HEK293 (cell line): ENCODE measurements around the gene ATAD1.
A peak's percentile ranks its signal among the peaks of the same experiment; 100 is the strongest.

Experiments
- GLIS2 ChIP-seq: fragments of 450-650 bp; formaldehyde crosslinking; IDR thresholded peaks from 2 replicates; pipeline ENCODE4 v1.5.1; 2016; ENCODE audit warnings: missing biosample characterization, missing genetic modification characterization
- KLF10 ChIP-seq: fragments of 450-650 bp; IDR thresholded peaks from 2 replicates; pipeline ENCODE4 v1.5.1; 2018; ENCODE audit warnings: missing biosample characterization, mild to moderate bottlenecking, missing genetic modification characterization
- MZF1 ChIP-seq: fragments of 450-650 bp; formaldehyde crosslinking; IDR thresholded peaks from 2 replicates; pipeline ENCODE4 v1.5.1; 2017; ENCODE audit warnings: missing biosample characterization, missing genetic modification characterization, borderline replicate concordance
- PRDM10 ChIP-seq: fragments of 450-650 bp; formaldehyde crosslinking; IDR thresholded peaks from 2 replicates; pipeline ENCODE4 v1.5.1; 2016; ENCODE audit warnings: missing biosample characterization, missing genetic modification characterization
- SP2 ChIP-seq: fragments of 450-650 bp; formaldehyde crosslinking; IDR thresholded peaks from 2 replicates; pipeline ENCODE4 v1.5.1; 2016; ENCODE audit warnings: missing biosample characterization, missing genetic modification characterization
- TSHZ1 ChIP-seq: fragments of 450-650 bp; formaldehyde crosslinking; IDR thresholded peaks from 2 replicates; pipeline ENCODE4 v1.5.1; 2016; ENCODE audit warnings: missing biosample characterization, missing genetic modification characterization, borderline replicate concordance
- ZBTB17 ChIP-seq: fragments of 450-650 bp; formaldehyde crosslinking; IDR thresholded peaks from 2 replicates; pipeline ENCODE4 v1.5.1; 2016; ENCODE audit warnings: missing biosample characterization, missing genetic modification characterization
- ZBTB21 ChIP-seq: fragments of 450-650 bp; formaldehyde crosslinking; IDR thresholded peaks from 2 replicates; pipeline ENCODE4 v1.5.1; 2017; ENCODE audit warnings: missing biosample characterization, missing genetic modification characterization
- ZBTB44 ChIP-seq: fragments of 450-650 bp; IDR thresholded peaks from 2 replicates; pipeline ENCODE4 v1.5.1; 2018; ENCODE audit warnings: missing biosample characterization, mild to moderate bottlenecking, missing genetic modification characterization
- ZBTB7A ChIP-seq: fragments of 450-650 bp; formaldehyde crosslinking; IDR thresholded peaks from 2 replicates; pipeline ENCODE4 v1.5.1; 2016; ENCODE audit warnings: low read depth, missing biosample characterization, missing genetic modification characterization
- ZBTB8A ChIP-seq: fragments of 450-650 bp; formaldehyde crosslinking; IDR thresholded peaks from 2 replicates; pipeline ENCODE4 v1.5.1; 2016; ENCODE audit warnings: missing biosample characterization, missing genetic modification characterization
- ZNF121 ChIP-seq: fragments of 450-650 bp; formaldehyde crosslinking; IDR thresholded peaks from 2 replicates; pipeline ENCODE4 v1.5.1; 2016; ENCODE audit warnings: missing biosample characterization, missing genetic modification characterization
- ZNF133 ChIP-seq: fragments of 450-650 bp; formaldehyde crosslinking; IDR thresholded peaks from 2 replicates; pipeline ENCODE4 v1.5.1; 2016; ENCODE audit warnings: missing biosample characterization, missing genetic modification characterization
- ZNF174 ChIP-seq: fragments of 450-650 bp; formaldehyde crosslinking; IDR thresholded peaks from 2 replicates; pipeline ENCODE4 v1.5.0; 2017; ENCODE audit warnings: missing biosample characterization, mild to moderate bottlenecking, missing genetic modification characterization
- ZNF214 ChIP-seq: fragments of 450-650 bp; formaldehyde crosslinking; IDR thresholded peaks from 2 replicates; pipeline ENCODE4 v1.5.1; 2017; ENCODE audit warnings: missing biosample characterization, mild to moderate bottlenecking, missing genetic modification characterization, borderline replicate concordance
- ZNF223 ChIP-seq: fragments of 450-650 bp; formaldehyde crosslinking; IDR thresholded peaks from 2 replicates; pipeline ENCODE4 v1.5.1; 2016; ENCODE audit warnings: missing biosample characterization, missing genetic modification characterization
- ZNF274 ChIP-seq, 2 experiments: fragments of 200-500 bp in 1 of 2; fragments of 450-650 bp in 1 of 2; sonication (Bioruptor generic) in 1 of 2; formaldehyde crosslinking in 1 of 2; IDR thresholded peaks; 2 replicates each; pipeline versions ENCODE4 v1.5.1 to v1.6.1; 2014 to 2016; ENCODE audit warnings: borderline replicate concordance in 1 of 2, inconsistent platforms in 1 of 2, low read length in 1 of 2, missing biosample characterization in 1 of 2, missing genetic modification characterization in 1 of 2
- ZNF335 ChIP-seq: fragments of 450-650 bp; formaldehyde crosslinking; conservative IDR thresholded peaks from 2 replicates; pipeline ENCODE4 v1.5.1; 2016; ENCODE audit warnings: missing biosample characterization, missing genetic modification characterization
- ZNF362 ChIP-seq: fragments of 450-650 bp; formaldehyde crosslinking; IDR thresholded peaks from 2 replicates; pipeline ENCODE4 v1.5.1; 2016; ENCODE audit warnings: missing biosample characterization, missing genetic modification characterization
- ZNF391 ChIP-seq: fragments of 450-650 bp; formaldehyde crosslinking; IDR thresholded peaks from 2 replicates; pipeline ENCODE4 v1.5.1; 2016; ENCODE audit warnings: low read depth, missing biosample characterization, missing genetic modification characterization, borderline replicate concordance
- ZNF626 ChIP-seq: fragments of 450-650 bp; sonication (Bioruptor Pico); formaldehyde crosslinking; IDR thresholded peaks from 2 replicates; pipeline ENCODE4 v1.5.1; 2018; ENCODE audit warnings: missing biosample characterization, missing genetic modification characterization, inconsistent platforms
- ZNF660 ChIP-seq: fragments of 450-650 bp; IDR thresholded peaks from 2 replicates; pipeline ENCODE4 v1.5.1; 2018; ENCODE audit warnings: missing biosample characterization, mild to moderate bottlenecking, missing genetic modification characterization
- ZNF677 ChIP-seq: fragments of 450-650 bp; IDR thresholded peaks from 2 replicates; pipeline ENCODE4 v1.5.0; 2018; ENCODE audit warnings: missing biosample characterization, mild to moderate bottlenecking, missing genetic modification characterization, moderate library complexity
- ZNF692 ChIP-seq: fragments of 450-650 bp; formaldehyde crosslinking; IDR thresholded peaks from 2 replicates; pipeline ENCODE4 v1.5.1; 2016; ENCODE audit warnings: missing biosample characterization, missing genetic modification characterization
- ZNF707 ChIP-seq: fragments of 450-650 bp; formaldehyde crosslinking; IDR thresholded peaks from 2 replicates; pipeline ENCODE4 v1.5.1; 2016; ENCODE audit warnings: missing biosample characterization, missing genetic modification characterization
- TF ChIP-seq, protein P1 (sequence below): fragments of 450-650 bp; formaldehyde crosslinking; IDR thresholded peaks from 2 replicates; pipeline ENCODE4 v1.5.1; 2016; ENCODE audit warnings: missing biosample characterization, missing genetic modification characterization, low read depth

ATAD1 gene

DNA sequence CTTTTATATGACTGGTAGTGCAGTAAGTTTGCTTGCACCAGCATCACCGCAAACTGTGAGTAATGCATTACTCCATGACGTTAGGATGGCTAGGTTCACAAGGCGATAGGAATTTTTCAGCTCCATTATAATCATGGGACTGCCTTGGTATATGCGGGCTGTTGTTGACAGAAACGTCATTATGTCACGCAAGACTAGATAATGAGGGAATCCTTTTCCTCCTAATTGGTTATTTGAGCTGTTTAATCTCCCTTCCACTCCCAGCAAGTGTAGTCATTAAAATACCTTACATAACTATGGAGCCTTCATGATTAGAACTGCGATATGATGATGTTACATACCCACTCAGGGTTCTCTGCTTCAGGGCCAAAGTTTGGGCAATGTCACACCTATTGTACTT, 28.0 kb upstream of the ATAD1 start (continued):
- TF ChIP-seq PRDM10 (tag by site-specific recombination) (peak; percentile 87), ZBTB21 (tag by site-specific recombination) (peak; percentile 97), ZNF677 (tag by site-specific recombination) (no peak), ZNF391 (peak; percentile 99), KLF10 (tag by site-specific recombination) (peak; percentile 97), ZNF692 (tag by site-specific recombination) (peak; percentile 86), ZNF707 (tag by site-specific recombination) (no peak), ZBTB7A (tag by site-specific recombination) (peak; percentile 86; the same call in 1 of the 2 replicates), MZF1 (peak; percentile 45; the same call in 1 of the 2 replicates), ZNF223 (no peak), ZNF214 (no peak), ZNF274 (IDR thresholded peaks at IDR 0.05; ENCODE audit: low read length) (no peak), ZNF274 (tag by site-specific recombination; IDR thresholded peaks at IDR 0.05; ENCODE audit: borderline replicate concordance) (no peak), ZNF626 (tag by site-specific recombination) (no peak), ZNF174 (tag by site-specific recombination) (no peak), TSHZ1 (tag by site-specific recombination) (peak; percentile 100), ZNF121 (tag by site-specific recombination) (no peak), ZNF362 (tag by site-specific recombination) (peak; percentile 89; the same call in 1 of the 2 replicates), ZBTB44 (tag by site-specific recombination) (peak; percentile 90), ZBTB8A (tag by site-specific recombination) (peak; percentile 34; the same call in 1 of the 2 replicates), GLIS2 (no peak), ZNF133 (tag by site-specific recombination) (no peak), ZBTB17 (peak; percentile 89), ZNF660 (tag by site-specific recombination) (peak; percentile 37; the same call in 1 of the 2 replicates), SP2 (tag by site-specific recombination) (peak; percentile 50), ZNF335 (tag by site-specific recombination) (peak; percentile 28; the same call in 1 of the 2 replicates)
- TF ChIP-seq, protein P1, sequence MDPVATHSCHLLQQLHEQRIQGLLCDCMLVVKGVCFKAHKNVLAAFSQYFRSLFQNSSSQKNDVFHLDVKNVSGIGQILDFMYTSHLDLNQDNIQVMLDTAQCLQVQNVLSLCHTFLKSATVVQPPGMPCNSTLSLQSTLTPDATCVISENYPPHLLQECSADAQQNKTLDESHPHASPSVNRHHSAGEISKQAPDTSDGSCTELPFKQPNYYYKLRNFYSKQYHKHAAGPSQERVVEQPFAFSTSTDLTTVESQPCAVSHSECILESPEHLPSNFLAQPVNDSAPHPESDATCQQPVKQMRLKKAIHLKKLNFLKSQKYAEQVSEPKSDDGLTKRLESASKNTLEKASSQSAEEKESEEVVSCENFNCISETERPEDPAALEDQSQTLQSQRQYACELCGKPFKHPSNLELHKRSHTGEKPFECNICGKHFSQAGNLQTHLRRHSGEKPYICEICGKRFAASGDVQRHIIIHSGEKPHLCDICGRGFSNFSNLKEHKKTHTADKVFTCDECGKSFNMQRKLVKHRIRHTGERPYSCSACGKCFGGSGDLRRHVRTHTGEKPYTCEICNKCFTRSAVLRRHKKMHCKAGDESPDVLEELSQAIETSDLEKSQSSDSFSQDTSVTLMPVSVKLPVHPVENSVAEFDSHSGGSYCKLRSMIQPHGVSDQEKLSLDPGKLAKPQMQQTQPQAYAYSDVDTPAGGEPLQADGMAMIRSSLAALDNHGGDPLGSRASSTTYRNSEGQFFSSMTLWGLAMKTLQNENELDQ (tag by site-specific recombination): no peak
